GM12878 (cell line): ENCODE measurements around the gene TIGAR.

Experiments used
- ATF2 ChIP-seq: IDR thresholded peaks from 2 replicates; pipeline ENCODE4 v1.6.1; 2012; ENCODE audit warnings: low read length, inconsistent platforms
- CBFB ChIP-seq: IDR thresholded peaks from 2 replicates; pipeline ENCODE4 v1.6.1; 2016; ENCODE audit warnings: antibody characterized with exemption, low read depth
- CHD4 ChIP-seq: fragments of 200-600 bp; sonication (generic); IDR thresholded peaks from 2 replicates; pipeline ENCODE4 v1.6.1; 2016; ENCODE audit warnings: mild to moderate bottlenecking
- KDM1A ChIP-seq: fragments of 200-600 bp; sonication (generic); IDR thresholded peaks from 2 replicates; pipeline ENCODE4 v1.6.1; 2016; ENCODE audit warnings: borderline replicate concordance
- NR2C2 ChIP-seq: IDR thresholded peaks from 2 replicates; pipeline ENCODE4 v1.6.1; 2011; ENCODE audit warnings: borderline replicate concordance, low read depth; ENCODE audit not compliant: control insufficient read depth, insufficient read length
- POLR2A ChIP-seq: IDR thresholded peaks from 2 replicates; pipeline ENCODE4 v1.6.1; 2011; ENCODE audit warnings: low read depth, mild to moderate bottlenecking, low read length
- SIN3A ChIP-seq: IDR thresholded peaks from 2 replicates; pipeline ENCODE4 v1.6.1; 2012; ENCODE audit warnings: low read depth, low read length, improper control_type of control experiment
- SMAD1 ChIP-seq: fragments of 450-650 bp; IDR thresholded peaks from 2 replicates; pipeline ENCODE4 v1.6.1; 2018; ENCODE audit warnings: mild to moderate bottlenecking, low read depth; ENCODE audit not compliant: partially characterized antibody
- SP1 ChIP-seq: IDR thresholded peaks from one replicate; pipeline ENCODE4 v1.6.1; 2011; ENCODE audit warnings: low read depth, low read length
- ZNF217 ChIP-seq: fragments of 450-650 bp; IDR thresholded peaks from 2 replicates; pipeline ENCODE4 v1.6.1; 2017; ENCODE audit warnings: antibody characterized with exemption, mild to moderate bottlenecking
- TF ChIP-seq, protein P1 (sequence below), 3 experiments: IDR thresholded peaks in 2 of 3; conservative IDR thresholded peaks in 1 of 3; 2 replicates each; pipeline ENCODE4 v1.5.1; 2011; ENCODE audit warnings: low read depth in 3 of 3, low read length in 3 of 3, mild to moderate bottlenecking in 3 of 3, control low read depth in 2 of 3, moderate library complexity in 2 of 3, inconsistent platforms in 1 of 3, mixed read lengths in 1 of 3; ENCODE audit not compliant: control insufficient read depth in 2 of 3, insufficient read depth in 1 of 3; ENCODE audit errors: extremely low read depth in 1 of 3
- TF ChIP-seq, protein P2 (sequence below): fragments of 450-650 bp; formaldehyde crosslinking; IDR thresholded peaks from 2 replicates; pipeline ENCODE4 v1.4.0; 2020; ENCODE audit warnings: mild to moderate bottlenecking, moderate library complexity
- TF ChIP-seq, protein P3 (sequence below): IDR thresholded peaks from 2 replicates; pipeline ENCODE4 v1.6.1; 2012; ENCODE audit warnings: low read depth, low read length, improper control_type of control experiment

- TF ChIP-seq, protein P1, sequence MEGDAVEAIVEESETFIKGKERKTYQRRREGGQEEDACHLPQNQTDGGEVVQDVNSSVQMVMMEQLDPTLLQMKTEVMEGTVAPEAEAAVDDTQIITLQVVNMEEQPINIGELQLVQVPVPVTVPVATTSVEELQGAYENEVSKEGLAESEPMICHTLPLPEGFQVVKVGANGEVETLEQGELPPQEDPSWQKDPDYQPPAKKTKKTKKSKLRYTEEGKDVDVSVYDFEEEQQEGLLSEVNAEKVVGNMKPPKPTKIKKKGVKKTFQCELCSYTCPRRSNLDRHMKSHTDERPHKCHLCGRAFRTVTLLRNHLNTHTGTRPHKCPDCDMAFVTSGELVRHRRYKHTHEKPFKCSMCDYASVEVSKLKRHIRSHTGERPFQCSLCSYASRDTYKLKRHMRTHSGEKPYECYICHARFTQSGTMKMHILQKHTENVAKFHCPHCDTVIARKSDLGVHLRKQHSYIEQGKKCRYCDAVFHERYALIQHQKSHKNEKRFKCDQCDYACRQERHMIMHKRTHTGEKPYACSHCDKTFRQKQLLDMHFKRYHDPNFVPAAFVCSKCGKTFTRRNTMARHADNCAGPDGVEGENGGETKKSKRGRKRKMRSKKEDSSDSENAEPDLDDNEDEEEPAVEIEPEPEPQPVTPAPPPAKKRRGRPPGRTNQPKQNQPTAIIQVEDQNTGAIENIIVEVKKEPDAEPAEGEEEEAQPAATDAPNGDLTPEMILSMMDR (IDR thresholded peaks at IDR 0.05 in 2 of 3, conservative IDR thresholded peaks at IDR 0.05 in 1 of 3; ENCODE audit: control insufficient read depth in 2 of 3, extremely low read depth in 1 of 3, insufficient read depth in 1 of 3, low read depth in 3 of 3, low read length in 3 of 3), result no peak
- TF ChIP-seq, protein P2, sequence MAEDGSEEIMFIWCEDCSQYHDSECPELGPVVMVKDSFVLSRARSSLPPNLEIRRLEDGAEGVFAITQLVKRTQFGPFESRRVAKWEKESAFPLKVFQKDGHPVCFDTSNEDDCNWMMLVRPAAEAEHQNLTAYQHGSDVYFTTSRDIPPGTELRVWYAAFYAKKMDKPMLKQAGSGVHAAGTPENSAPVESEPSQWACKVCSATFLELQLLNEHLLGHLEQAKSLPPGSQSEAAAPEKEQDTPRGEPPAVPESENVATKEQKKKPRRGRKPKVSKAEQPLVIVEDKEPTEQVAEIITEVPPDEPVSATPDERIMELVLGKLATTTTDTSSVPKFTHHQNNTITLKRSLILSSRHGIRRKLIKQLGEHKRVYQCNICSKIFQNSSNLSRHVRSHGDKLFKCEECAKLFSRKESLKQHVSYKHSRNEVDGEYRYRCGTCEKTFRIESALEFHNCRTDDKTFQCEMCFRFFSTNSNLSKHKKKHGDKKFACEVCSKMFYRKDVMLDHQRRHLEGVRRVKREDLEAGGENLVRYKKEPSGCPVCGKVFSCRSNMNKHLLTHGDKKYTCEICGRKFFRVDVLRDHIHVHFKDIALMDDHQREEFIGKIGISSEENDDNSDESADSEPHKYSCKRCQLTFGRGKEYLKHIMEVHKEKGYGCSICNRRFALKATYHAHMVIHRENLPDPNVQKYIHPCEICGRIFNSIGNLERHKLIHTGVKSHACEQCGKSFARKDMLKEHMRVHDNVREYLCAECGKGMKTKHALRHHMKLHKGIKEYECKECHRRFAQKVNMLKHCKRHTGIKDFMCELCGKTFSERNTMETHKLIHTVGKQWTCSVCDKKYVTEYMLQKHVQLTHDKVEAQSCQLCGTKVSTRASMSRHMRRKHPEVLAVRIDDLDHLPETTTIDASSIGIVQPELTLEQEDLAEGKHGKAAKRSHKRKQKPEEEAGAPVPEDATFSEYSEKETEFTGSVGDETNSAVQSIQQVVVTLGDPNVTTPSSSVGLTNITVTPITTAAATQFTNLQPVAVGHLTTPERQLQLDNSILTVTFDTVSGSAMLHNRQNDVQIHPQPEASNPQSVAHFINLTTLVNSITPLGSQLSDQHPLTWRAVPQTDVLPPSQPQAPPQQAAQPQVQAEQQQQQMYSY (CRISPR knock-in tag), result no peak
- TF ChIP-seq ATF2 (no peak), SIN3A (no peak), SMAD1 (no peak), POLR2A (no peak), CHD4 (no peak), CBFB (no peak), SP1 (no peak), NR2C2 (no peak), KDM1A (no peak), ZNF217 (no peak)
- TF ChIP-seq, protein P3, sequence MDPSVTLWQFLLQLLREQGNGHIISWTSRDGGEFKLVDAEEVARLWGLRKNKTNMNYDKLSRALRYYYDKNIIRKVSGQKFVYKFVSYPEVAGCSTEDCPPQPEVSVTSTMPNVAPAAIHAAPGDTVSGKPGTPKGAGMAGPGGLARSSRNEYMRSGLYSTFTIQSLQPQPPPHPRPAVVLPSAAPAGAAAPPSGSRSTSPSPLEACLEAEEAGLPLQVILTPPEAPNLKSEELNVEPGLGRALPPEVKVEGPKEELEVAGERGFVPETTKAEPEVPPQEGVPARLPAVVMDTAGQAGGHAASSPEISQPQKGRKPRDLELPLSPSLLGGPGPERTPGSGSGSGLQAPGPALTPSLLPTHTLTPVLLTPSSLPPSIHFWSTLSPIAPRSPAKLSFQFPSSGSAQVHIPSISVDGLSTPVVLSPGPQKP, result no peak
Measured at GRCh38 chr12:4296751-4297150, 24.3 kb upstream of the TIGAR start.
